Upper lobe of left lung (tissue), 4 donors: ENCODE data around the gene SYNRG.

Source experiments
- POLR2A ChIP-seq, 4 donors: fragments of 450-650 bp; IDR thresholded peaks; one replicate each; pipeline ENCODE4 v1.5.1; 2016 to 2017; ENCODE audit warnings: antibody characterized with exemption in 4 of 4, mild to moderate bottlenecking in 2 of 4
- POLR2AphosphoS5 ChIP-seq, 2 donors: sonication (generic); formaldehyde crosslinking; IDR thresholded peaks; one replicate each; pipeline ENCODE4 v1.5.1; 2017; ENCODE audit warnings: antibody characterized with exemption in 2 of 2
- TF ChIP-seq, protein P1 (sequence below), 6 experiments: fragments of 450-650 bp in 4 of 6; fragments of 200-600 bp in 2 of 6; sonication (generic) in 2 of 6; IDR thresholded peaks; one replicate each; pipeline ENCODE4 v1.5.1; 2016 to 2019; ENCODE audit warnings: antibody characterized with exemption in 6 of 6

DNA sequence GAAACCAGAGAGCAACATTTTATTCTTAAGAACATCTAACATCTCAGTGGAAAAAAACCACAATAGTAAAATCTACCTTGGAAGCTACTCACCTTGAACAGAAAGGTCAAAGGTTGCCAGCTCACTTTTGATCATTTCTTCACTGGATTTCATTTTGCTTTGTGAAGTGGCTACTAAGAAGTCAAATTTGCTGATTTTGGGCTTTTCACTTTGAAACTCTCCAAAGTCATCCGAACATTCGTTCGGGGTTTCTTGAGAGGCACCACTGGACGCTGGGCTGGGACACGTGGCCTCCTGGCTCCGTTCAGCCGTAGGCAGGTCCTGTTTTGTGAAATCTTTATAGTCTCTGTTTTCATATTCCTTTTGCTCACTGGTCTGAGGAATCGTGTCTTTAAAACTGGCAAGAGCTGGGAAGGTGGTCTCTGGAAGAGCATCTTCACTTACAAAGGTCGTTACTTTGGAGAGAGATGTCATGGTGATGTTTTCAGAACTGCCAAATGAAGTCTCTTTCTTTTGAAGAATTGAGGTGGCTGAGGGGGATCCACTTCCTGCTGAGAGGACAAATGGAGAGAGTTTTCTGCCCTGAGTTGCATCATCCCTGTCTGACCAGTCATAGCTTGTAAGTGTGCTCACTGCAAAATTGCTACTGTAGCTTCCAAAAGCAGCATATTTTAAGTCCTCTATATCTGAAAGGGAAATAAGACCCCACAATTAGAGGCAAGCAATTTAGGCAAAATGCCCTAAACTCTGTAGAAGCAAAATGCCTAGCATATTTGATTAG lies 67.1 kb downstream of the SYNRG start:
- TF ChIP-seq, protein P1, sequence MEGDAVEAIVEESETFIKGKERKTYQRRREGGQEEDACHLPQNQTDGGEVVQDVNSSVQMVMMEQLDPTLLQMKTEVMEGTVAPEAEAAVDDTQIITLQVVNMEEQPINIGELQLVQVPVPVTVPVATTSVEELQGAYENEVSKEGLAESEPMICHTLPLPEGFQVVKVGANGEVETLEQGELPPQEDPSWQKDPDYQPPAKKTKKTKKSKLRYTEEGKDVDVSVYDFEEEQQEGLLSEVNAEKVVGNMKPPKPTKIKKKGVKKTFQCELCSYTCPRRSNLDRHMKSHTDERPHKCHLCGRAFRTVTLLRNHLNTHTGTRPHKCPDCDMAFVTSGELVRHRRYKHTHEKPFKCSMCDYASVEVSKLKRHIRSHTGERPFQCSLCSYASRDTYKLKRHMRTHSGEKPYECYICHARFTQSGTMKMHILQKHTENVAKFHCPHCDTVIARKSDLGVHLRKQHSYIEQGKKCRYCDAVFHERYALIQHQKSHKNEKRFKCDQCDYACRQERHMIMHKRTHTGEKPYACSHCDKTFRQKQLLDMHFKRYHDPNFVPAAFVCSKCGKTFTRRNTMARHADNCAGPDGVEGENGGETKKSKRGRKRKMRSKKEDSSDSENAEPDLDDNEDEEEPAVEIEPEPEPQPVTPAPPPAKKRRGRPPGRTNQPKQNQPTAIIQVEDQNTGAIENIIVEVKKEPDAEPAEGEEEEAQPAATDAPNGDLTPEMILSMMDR (IDR thresholded peaks at IDR 0.05), result no peak
- TF ChIP-seq POLR2A (IDR thresholded peaks at IDR 0.05), result no peak
- no peak for TF ChIP-seq POLR2AphosphoS5 (IDR thresholded peaks at IDR 0.05)
